Body of pancreas (tissue), 4 donors: ENCODE measurements around the gene KCNK17.

Experiments
- CTCF ChIP-seq, 7 experiments: fragments of 450-650 bp in 4 of 7; fragments of 200-600 bp in 3 of 7; sonication (generic) in 3 of 7; IDR thresholded peaks; one replicate each; pipeline ENCODE4 v1.5.1; 2016 to 2019; ENCODE audit warnings: antibody characterized with exemption in 7 of 7
- POLR2A ChIP-seq, 3 donors: fragments of 450-650 bp; IDR thresholded peaks; one replicate each; pipeline ENCODE4 v1.6.1; 2016; ENCODE audit warnings: antibody characterized with exemption in 3 of 3, mild to moderate bottlenecking in 2 of 3

- no peak for TF ChIP-seq CTCF (IDR thresholded peaks at IDR 0.05)
- TF ChIP-seq POLR2A (IDR thresholded peaks at IDR 0.05), result no peak
Observed at GRCh38 chr6:39310542-39310941, 3.7 kb downstream of the KCNK17 start.
